ENCODE results near the gene SEC61A2. TPM values are rescaled to one million over a fixed set of nuclear protein-coding genes. Genes with fewer than 3 reads are reported as not detected.

Gene SEC61A2
- total RNA-seq, 1 donor from 2014 or later: 9.1 TPM

- intact Hi-C loops (cut with DNase I): no loop called here
- no peak for DNase-seq (ENCODE audit: extremely low spot score in 2 of 2)
- H3K4me1 ChIP-seq: peaks cover 40% of the 10 kb centered on the region
- no peaks in the 10 kb centered on the region for H3K27me3 ChIP-seq
- peaks cover 0 to 12% of the 10 kb centered on the region in 2 donors for H3K36me3 ChIP-seq
- no peaks in the 10 kb centered on the region for H3K9me3 ChIP-seq
- peak overlapping the region; percentile 92 for H3K27ac ChIP-seq
- TF ChIP-seq POLR2A (IDR thresholded peaks at IDR 0.05): no peak
- no peak for TF ChIP-seq CTCF (IDR thresholded peaks at IDR 0.05)
- TF ChIP-seq POLR2AphosphoS5 (IDR thresholded peaks at IDR 0.05; ENCODE audit: insufficient read depth in 1 of 2, low read depth in 1 of 2): no peak
- peak overlapping the region; percentile 73 to 79 for H3K4me3 ChIP-seq
Measured at GRCh38 chr10:12194752-12195271, 65.3 kb downstream of the SEC61A2 start.

GRCh38 chr10:12195281-12195602 is 65.8 kb downstream of the SEC61A2 start:
- Histone ChIP-seq H3K9me3 (no peaks in the 10 kb centered on the region), H3K4me3 (peak overlapping the region; percentile 73 to 79), H3K4me1 (peaks cover 40% of the 10 kb centered on the region), H3K36me3 (peaks cover 0 to 13% of the 10 kb centered on the region in 2 donors), H3K27ac (peak overlapping the region; percentile 92), H3K27me3 (no peaks in the 10 kb centered on the region)
- TF ChIP-seq POLR2A (IDR thresholded peaks at IDR 0.05): no peak
- no peak for TF ChIP-seq CTCF (IDR thresholded peaks at IDR 0.05)
- no peak for TF ChIP-seq POLR2AphosphoS5 (IDR thresholded peaks at IDR 0.05; ENCODE audit: insufficient read depth in 1 of 2, low read depth in 1 of 2)
- intact Hi-C loops (cut with DNase I): no loop called here
- no peak for DNase-seq (ENCODE audit: extremely low spot score in 2 of 2)

GRCh38 chr10:12195603-12196506 is 66.4 kb downstream of the SEC61A2 start, which contains the start of the genes CDC123 and NUDT5:
TSS of gene CDC123 (plus strand) at chr10:12196188. CDS start at chr10:12196246, 58 bp downstream.
TSS of gene NUDT5 (minus strand) at chr10:12195891. CDS start at chr10:12186291, 9,600 bp downstream.
- Histone ChIP-seq H3K4me1 (peaks cover 40% of the 10 kb centered on the region), H3K27ac (peak within 1 kb of the TSS; percentile 92), H3K4me3 (peak within 1 kb of the TSS; percentile 73 to 79), H3K9me3 (no peaks in the 10 kb centered on the region), H3K27me3 (no peaks in the 10 kb centered on the region), H3K36me3 (peaks cover 0 to 16% of the 10 kb centered on the region in 2 donors)
- intact Hi-C loops (cut with DNase I): no loop called here
- TF ChIP-seq POLR2AphosphoS5 (IDR thresholded peaks at IDR 0.05; ENCODE audit: insufficient read depth in 1 of 2, low read depth in 1 of 2) (peak; percentile 85 to 95), CTCF (IDR thresholded peaks at IDR 0.05) (peak in 1 of 3 experiments; percentile 2), POLR2A (IDR thresholded peaks at IDR 0.05) (no peak)
- peak in 1 of 2 donors; percentile 88 for DNase-seq (ENCODE audit: extremely low spot score in 2 of 2)

GRCh38 chr10:12196531-12197211 is 67.2 kb downstream of the SEC61A2 start:
- Histone ChIP-seq H3K36me3 (peaks cover 0 to 17% of the 10 kb centered on the region in 2 donors), H3K27ac (peak overlapping the region; percentile 92), H3K9me3 (no peaks in the 10 kb centered on the region), H3K4me3 (peak overlapping the region; percentile 73 to 79), H3K4me1 (peaks cover 40% of the 10 kb centered on the region), H3K27me3 (no peaks in the 10 kb centered on the region)
- no peak for DNase-seq (ENCODE audit: extremely low spot score in 2 of 2)
- intact Hi-C loops (cut with DNase I): no loop called here
- no peak for TF ChIP-seq POLR2AphosphoS5 (IDR thresholded peaks at IDR 0.05; ENCODE audit: insufficient read depth in 1 of 2, low read depth in 1 of 2)
- no peak for TF ChIP-seq POLR2A (IDR thresholded peaks at IDR 0.05)
- TF ChIP-seq CTCF (IDR thresholded peaks at IDR 0.05): no peak
